HepG2 (cell line): ENCODE results near the gene CRADD. TPM values are rescaled to one million over a fixed set of nuclear protein-coding genes. Genes with fewer than 3 reads are reported as not detected.

Experiments used
- ATAC-seq: fragments of 200-7000 bp; cut with Tn5 transposase; 3 replicates; pipeline ENCODE4 v1.9.1; 2020; ENCODE audit warnings: mild to moderate bottlenecking, moderate library complexity
- BruUV-seq: library from RNA; stranded (reverse); fragments of 400-500 nt; replicated peaks from 2 replicates; lab custom pipeline; 2021; lab: Mats Ljungman, UMichigan
- CTCF ChIA-PET: fragments of 300-600 bp; formaldehyde crosslinking; extraction: SDS; loops from one replicate; lab custom pipeline; 2021; ENCODE audit warnings: low total read pairs, inconsistent platforms, low intra/inter-chr PET ratio; lab: Yijun Ruan, JAX
- POLR2A ChIA-PET: fragments of 350-600 bp; sonication (Branson Sonifier 250); formaldehyde crosslinking; loops from one replicate; lab custom pipeline; 2020; ENCODE audit warnings: antibody characterized with exemption, inconsistent platforms; lab: Yijun Ruan, JAX
- DNase-seq: peaks from one replicate; pipeline ENCODE4 v3.0.0-alpha.2; 2015; ENCODE audit warnings: low spot score
- FAIRE-seq: peaks from 3 replicates; lab custom pipeline; 2011; peaks lifted over from hg19 to GRCh38; lab: Jason Lieb, UNC
- H2AFZ ChIP-seq: one replicate; pipeline ENCODE4 v1.6.1; 2011; ENCODE audit warnings: low read length, inconsistent platforms
- H3K27ac ChIP-seq: fragments of 300-600 bp; 3 replicates; pipeline ENCODE4 v1.8.0; 2011; ENCODE audit warnings: mixed run types, mild to moderate bottlenecking, mixed read lengths, low read length, inconsistent platforms; ENCODE audit not compliant: insufficient read depth; ENCODE audit errors: extremely low read length
- H3K27me3 ChIP-seq, 2 experiments: fragments of 200-600 bp in 1 of 2; 2 replicates in 1 of 2; 3 replicates in 1 of 2; pipeline versions ENCODE4 v1.6.0 to v1.8.0; 2011; ENCODE audit warnings: low read length in 2 of 2, mild to moderate bottlenecking in 2 of 2, moderate library complexity in 2 of 2, inconsistent platforms in 1 of 2; ENCODE audit not compliant: insufficient read depth in 2 of 2, control insufficient read depth in 1 of 2
- H3K36me3 ChIP-seq, 2 experiments: fragments of 200-600 bp in 1 of 2; replicated peaks in 1 of 2; 2 replicates in 1 of 2; 3 replicates in 1 of 2; pipeline versions ENCODE4 v1.5.1 to v1.8.0; 2011; ENCODE audit warnings: low read length in 2 of 2, inconsistent platforms in 1 of 2; ENCODE audit not compliant: insufficient read depth in 2 of 2, control insufficient read depth in 1 of 2
- H3K4me1 ChIP-seq: 2 replicates; pipeline ENCODE4 v1.5.1; 2012; ENCODE audit warnings: low read length, inconsistent platforms; ENCODE audit not compliant: insufficient read depth
- H3K4me2 ChIP-seq: 2 replicates; pipeline ENCODE4 v1.6.0; 2011; ENCODE audit warnings: low read depth, low read length, inconsistent platforms
- H3K4me3 ChIP-seq, 3 experiments: fragments of 200-600 bp in 1 of 3; sonication (generic), shearing (Covaris generic) in 1 of 3; replicated peaks in 1 of 3; 2 replicates each; pipeline ENCODE4 v1.5.1; 2011 to 2016; ENCODE audit warnings: low read length in 3 of 3, inconsistent platforms in 2 of 3, low read depth in 2 of 3, mild to moderate bottlenecking in 2 of 3, control low read depth in 1 of 3, mixed read lengths in 1 of 3; ENCODE audit not compliant: insufficient read depth in 1 of 3
- H3K79me2 ChIP-seq: one replicate; pipeline ENCODE4 v1.6.1; 2011; ENCODE audit warnings: low read length, inconsistent platforms; ENCODE audit not compliant: insufficient read depth
- H3K9ac ChIP-seq: 2 replicates; pipeline ENCODE4 v1.6.0; 2011; ENCODE audit warnings: mild to moderate bottlenecking, low read depth, low read length, inconsistent platforms; ENCODE audit not compliant: insufficient read depth
- H3K9me3 ChIP-seq: 2 replicates; pipeline ENCODE4 v1.5.1; 2012; ENCODE audit warnings: mild to moderate bottlenecking, low read length
- H4K20me1 ChIP-seq: 2 replicates; pipeline ENCODE4 v1.6.0; 2011; ENCODE audit warnings: inconsistent platforms, mild to moderate bottlenecking, low read length, moderate library complexity; ENCODE audit not compliant: insufficient read depth
- GATA4 ChIP-seq: sonication (generic); IDR thresholded peaks from 2 replicates; pipeline ENCODE4 v1.6.1; 2016; ENCODE audit warnings: antibody characterized with exemption, low read depth, borderline replicate concordance
- HNRNPL ChIP-seq: fragments of 200-400 bp; formaldehyde crosslinking; IDR thresholded peaks from 2 replicates; pipeline ENCODE4 v1.6.1; 2017; ENCODE audit warnings: mild to moderate bottlenecking, low read depth, low read length
- KDM2A ChIP-seq: sonication (generic); formaldehyde crosslinking; IDR thresholded peaks from 2 replicates; pipeline ENCODE4 v1.4.0; 2020; ENCODE audit warnings: low read depth, missing genetic modification reagents, borderline replicate concordance
- KLF16 ChIP-seq, 2 experiments: sonication (generic) in 1 of 2; formaldehyde crosslinking in 1 of 2; IDR thresholded peaks; 2 replicates each; pipeline versions ENCODE4 v1.6.1 to v1.8.0; 2016 to 2023; ENCODE audit warnings: missing genetic modification reagents in 2 of 2, missing compliant biosample characterization in 1 of 2
- NRL ChIP-seq: sonication (generic); formaldehyde crosslinking; IDR thresholded peaks from 2 replicates; pipeline ENCODE4 v1.5.0; 2020; ENCODE audit warnings: missing genetic modification reagents, mild to moderate bottlenecking, moderate library complexity, borderline replicate concordance
- ZNF567 ChIP-seq: sonication (generic); formaldehyde crosslinking; IDR thresholded peaks from 2 replicates; pipeline ENCODE4 v1.8.1; 2023; ENCODE audit warnings: mild to moderate bottlenecking, missing genetic modification reagents, borderline replicate concordance
- ZNF713 ChIP-seq: sonication (generic); formaldehyde crosslinking; IDR thresholded peaks from 2 replicates; pipeline ENCODE4 v1.4.0; 2020; ENCODE audit warnings: mild to moderate bottlenecking, missing genetic modification reagents
- ZNF761 ChIP-seq: sonication (generic); formaldehyde crosslinking; conservative IDR thresholded peaks from 2 replicates; pipeline ENCODE4 v1.4.0; 2020; ENCODE audit warnings: mild to moderate bottlenecking, missing genetic modification reagents
- WGBS: methylation state at CpG from one replicate; pipeline ENCODE4 v1.1.6; 2017; ENCODE audit warnings: low lambda C conversion rate; 5-methylcytosine and 5-hydroxymethylcytosine counted together
- in situ Hi-C: cut with HindIII; loops from 2 replicates; pipeline ENCODE4 v1.10.0; 2017; ENCODE audit warnings: low pct_unique_long_range_greater_than_20kb; ENCODE audit not compliant: extremely low pct_ligation_motif_present
- intact Hi-C: fragments of 100-400 bp; cut with micrococcal nuclease; formaldehyde crosslinking; loops from one replicate; pipeline ENCODE4 v1.10.0; 2022; ENCODE audit not compliant: unreplicated experiment
- polyA plus RNA-seq, 8 experiments: library from polyadenylated mRNA; depleted of rRNA in 3 of 8; stranded (reverse) in 7 of 8; unstranded in 1 of 8; fragments of >200 nt; fragmentation: Illumina TruSeq in 4 of 8; extraction: Trizol in 4 of 8; gene quantifications; 2 replicates each; pipeline versions ENCODE4 v1.2.1 to v1.2.3, GENCODE V29; 2011 to 2016; ENCODE audit warnings: low read depth in 4 of 8, missing spikeins in 1 of 8, mixed read lengths in 1 of 8; ENCODE audit not compliant: insufficient read depth in 1 of 8
- total RNA-seq, 5 experiments: library from RNA; depleted of rRNA; stranded (reverse); fragments of >200 nt; fragmentation: Illumina TruSeq; extraction: Trizol; gene quantifications; 2 replicates each; pipeline ENCODE4 v1.2.3, GENCODE V29; 2016; ENCODE audit warnings: low read depth in 1 of 5
- TF ChIP-seq, protein P1 (sequence below): sonication (generic); formaldehyde crosslinking; IDR thresholded peaks from 2 replicates; pipeline ENCODE4 v1.8.0; 2022; ENCODE audit warnings: missing genetic modification reagents, mild to moderate bottlenecking, moderate library complexity, borderline replicate concordance
- TF ChIP-seq, protein P2 (sequence below), 2 experiments: sonication (generic) in 1 of 2; formaldehyde crosslinking in 1 of 2; IDR thresholded peaks; 2 replicates each; pipeline versions ENCODE4 v1.4.0 to v1.6.1; 2018 to 2020; ENCODE audit warnings: missing genetic modification reagents in 2 of 2, borderline replicate concordance in 1 of 2, low read depth in 1 of 2, mild to moderate bottlenecking in 1 of 2, missing biosample characterization in 1 of 2

The CRADD gene
- total and polyA plus RNA-seq, 2 of the 13 experiments (the other 11 are each of a cell fraction or from before 2014, with no cell fraction given) = 12.4 to 18.8 TPM

DNA sequence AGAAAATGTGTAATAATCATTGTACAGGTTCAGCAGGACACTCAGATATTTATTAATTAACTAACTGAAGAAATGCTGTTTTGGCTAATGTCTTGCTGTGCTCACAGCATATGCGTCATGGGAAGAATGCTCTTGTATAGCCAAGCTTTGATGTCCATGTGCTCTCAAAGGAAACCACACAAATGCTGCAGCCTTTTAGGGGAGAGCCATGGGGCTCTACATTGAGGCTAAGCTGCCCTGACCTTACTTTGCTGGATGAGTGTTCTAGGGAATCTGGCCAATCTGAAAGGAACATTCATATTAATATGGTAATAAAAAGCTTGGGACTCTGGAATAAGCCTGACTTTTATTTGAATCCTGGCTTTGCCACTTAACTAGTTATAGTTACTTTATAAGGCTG lies 9.5 kb upstream of the CRADD start:
- FAIRE-seq = no peak
- Histone ChIP-seq H3K9me3 (peaks cover 7% of the 10 kb centered on the region; the same call in 1 of the 2 replicates), H3K4me2 (no peak overlapping the region), H4K20me1 (no peaks in the 10 kb centered on the region), H3K9ac (no peak overlapping the region), H3K27me3 (no peaks in the 10 kb centered on the region), H3K4me3 (no peak overlapping the region), H3K36me3 (no peaks in the 10 kb centered on the region), H3K4me1 (peaks cover 40% of the 10 kb centered on the region), H3K27ac (no peak overlapping the region), H2AFZ (no peak overlapping the region), H3K79me2 (no peaks in the 10 kb centered on the region)
- POLR2A ChIA-PET = interaction anchor here (1.7 kb wide), 1 partner anchor 9 kb away, joined by 5 read pairs; the partner anchor contains the start of gene CRADD
- intact Hi-C loops (no loop called here), in situ Hi-C loops (no loop called here)
- CTCF ChIA-PET = no interaction called here
- ATAC-seq = no peak
- DNase-seq = no peak
- 47% methylated on average over 1 of the region's 1 CpG for WGBS
- TF ChIP-seq, protein P1, sequence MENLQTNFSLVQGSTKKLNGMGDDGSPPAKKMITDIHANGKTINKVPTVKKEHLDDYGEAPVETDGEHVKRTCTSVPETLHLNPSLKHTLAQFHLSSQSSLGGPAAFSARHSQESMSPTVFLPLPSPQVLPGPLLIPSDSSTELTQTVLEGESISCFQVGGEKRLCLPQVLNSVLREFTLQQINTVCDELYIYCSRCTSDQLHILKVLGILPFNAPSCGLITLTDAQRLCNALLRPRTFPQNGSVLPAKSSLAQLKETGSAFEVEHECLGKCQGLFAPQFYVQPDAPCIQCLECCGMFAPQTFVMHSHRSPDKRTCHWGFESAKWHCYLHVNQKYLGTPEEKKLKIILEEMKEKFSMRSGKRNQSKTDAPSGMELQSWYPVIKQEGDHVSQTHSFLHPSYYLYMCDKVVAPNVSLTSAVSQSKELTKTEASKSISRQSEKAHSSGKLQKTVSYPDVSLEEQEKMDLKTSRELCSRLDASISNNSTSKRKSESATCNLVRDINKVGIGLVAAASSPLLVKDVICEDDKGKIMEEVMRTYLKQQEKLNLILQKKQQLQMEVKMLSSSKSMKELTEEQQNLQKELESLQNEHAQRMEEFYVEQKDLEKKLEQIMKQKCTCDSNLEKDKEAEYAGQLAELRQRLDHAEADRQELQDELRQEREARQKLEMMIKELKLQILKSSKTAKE (CRISPR knock-in tag) = no peak
- TF ChIP-seq, protein P2, sequence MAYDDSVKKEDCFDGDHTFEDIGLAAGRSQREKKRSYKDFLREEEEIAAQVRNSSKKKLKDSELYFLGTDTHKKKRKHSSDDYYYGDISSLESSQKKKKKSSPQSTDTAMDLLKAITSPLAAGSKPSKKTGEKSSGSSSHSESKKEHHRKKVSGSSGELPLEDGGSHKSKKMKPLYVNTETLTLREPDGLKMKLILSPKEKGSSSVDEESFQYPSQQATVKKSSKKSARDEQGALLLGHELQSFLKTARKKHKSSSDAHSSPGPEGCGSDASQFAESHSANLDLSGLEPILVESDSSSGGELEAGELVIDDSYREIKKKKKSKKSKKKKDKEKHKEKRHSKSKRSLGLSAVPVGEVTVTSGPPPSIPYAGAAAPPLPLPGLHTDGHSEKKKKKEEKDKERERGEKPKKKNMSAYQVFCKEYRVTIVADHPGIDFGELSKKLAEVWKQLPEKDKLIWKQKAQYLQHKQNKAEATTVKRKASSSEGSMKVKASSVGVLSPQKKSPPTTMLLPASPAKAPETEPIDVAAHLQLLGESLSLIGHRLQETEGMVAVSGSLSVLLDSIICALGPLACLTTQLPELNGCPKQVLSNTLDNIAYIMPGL (CRISPR knock-in tag; IDR thresholded peaks at IDR 0.05; ENCODE audit: borderline replicate concordance in 1 of 2, low read depth in 1 of 2) = no peak
- TF ChIP-seq KLF16 (CRISPR knock-in tag; IDR thresholded peaks at IDR 0.05) = no peak
- TF ChIP-seq ZNF713 (CRISPR knock-in tag) = no peak
- TF ChIP-seq NRL (CRISPR knock-in tag) = no peak
- TF ChIP-seq KDM2A (CRISPR knock-in tag) = no peak
- TF ChIP-seq HNRNPL = no peak
- no peak for TF ChIP-seq ZNF567 (CRISPR knock-in tag)
- no peak for TF ChIP-seq ZNF761 (CRISPR knock-in tag)
- no peak for TF ChIP-seq GATA4
- BruUV-seq = no TSS peak
